Activated T-cell treated with anti-CD3 and anti-CD28 coated beads, Interleukin-2, amount 50 U/mL, for 72 hours (primary cell): Measurements from ENCODE around the gene ARPC1B. TPM values are rescaled to one million over a fixed set of nuclear protein-coding genes. Genes with fewer than 3 reads are reported as not detected.

Source experiments
- ATAC-seq, 2 donors: fragments of 150-1000 bp; cut with Tn5 transposase; replicated peaks in 1 of 2; 2 replicates each; pipeline ENCODE4 v1.10.0; 2021; ENCODE audit warnings: moderate library complexity in 2 of 2, mild to moderate bottlenecking in 1 of 2
- DNase-seq, 2 donors: peaks; one replicate each; pipeline ENCODE4 v3.0.0; 2021 to 2022; ENCODE audit warnings: mixed read lengths in 1 of 2
- H3K27ac Mint-ChIP-seq: one replicate; pipeline ENCODE4 v1.8.0; 2022; ENCODE audit warnings: mild to moderate bottlenecking, moderate library complexity, mixed read lengths
- H3K27me3 Mint-ChIP-seq: one replicate; pipeline ENCODE4 v1.8.0; 2022; ENCODE audit warnings: low read depth, mixed read lengths
- H3K36me3 Mint-ChIP-seq, 2 donors: one replicate each; pipeline ENCODE4 v1.8.0; 2022; ENCODE audit warnings: mixed read lengths in 2 of 2, mild to moderate bottlenecking in 1 of 2; ENCODE audit not compliant: insufficient read depth in 2 of 2
- H3K4me1 Mint-ChIP-seq: one replicate; pipeline ENCODE4 v1.8.0; 2022; ENCODE audit warnings: low read depth, mixed read lengths
- H3K4me3 Mint-ChIP-seq, 2 donors: one replicate each; pipeline ENCODE4 v1.8.0; 2022; ENCODE audit warnings: mild to moderate bottlenecking in 2 of 2, mixed read lengths in 2 of 2, moderate library complexity in 2 of 2
- H3K9me3 Mint-ChIP-seq, 2 donors: one replicate each; pipeline ENCODE4 v1.8.0; 2022; ENCODE audit warnings: mixed read lengths in 2 of 2
- total RNA-seq, 2 donors: library from RNA; stranded (reverse); gene quantifications; one replicate each; pipeline ENCODE4 v1.2.3, GENCODE V29; 2022

The ARPC1B gene
- total RNA-seq, 2 donors from 2014 or later, result 202 to 208 TPM

- no peaks in the 10 kb centered on the region for H3K9me3 Mint-ChIP-seq
- no peak overlapping the region for H3K4me3 Mint-ChIP-seq
- peak overlapping the region; percentile 29 for H3K27ac Mint-ChIP-seq
- H3K27me3 Mint-ChIP-seq, result no peaks in the 10 kb centered on the region
- peaks cover 7 to 28% of the 10 kb centered on the region in 2 donors for H3K36me3 Mint-ChIP-seq
- no peak for DNase-seq
- peaks cover 11% of the 10 kb centered on the region for H3K4me1 Mint-ChIP-seq
- no peak for ATAC-seq
These were observed 22.9 kb downstream of the ARPC1B start for GRCh38 chr7:99397297-99397983.

- Mint-ChIP-seq H3K27ac (peak overlapping the region; percentile 76), H3K36me3 (peaks cover 11 to 35% of the 10 kb centered on the region in 2 donors), H3K27me3 (no peaks in the 10 kb centered on the region), H3K4me1 (peaks cover 2% of the 10 kb centered on the region), H3K9me3 (no peaks in the 10 kb centered on the region), H3K4me3 (no peak overlapping the region)
- no peak for DNase-seq
- peak in 1 of 2 donors; percentile 4 for ATAC-seq
These were observed 24.4 kb downstream of the ARPC1B start for GRCh38 chr7:99398891-99399445.

DNA sequence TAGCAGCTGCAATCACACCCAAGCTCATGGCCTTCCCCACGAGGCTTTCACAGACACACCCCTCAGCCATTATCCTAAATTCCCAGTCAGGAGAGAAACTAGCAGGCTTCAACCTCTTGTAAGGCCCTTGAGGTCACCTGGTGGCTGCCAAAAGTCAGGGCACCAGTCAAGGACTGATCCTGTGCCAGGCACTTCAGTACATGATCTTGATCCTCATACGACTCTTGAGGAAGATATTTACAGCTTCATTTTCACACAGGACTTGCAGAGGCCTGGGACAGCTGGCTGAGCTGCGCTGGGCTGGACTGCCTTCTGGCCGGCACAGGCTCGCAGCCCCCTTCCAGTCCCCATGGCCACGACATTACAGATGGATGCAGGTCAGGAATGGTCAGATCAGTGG lies 25.1 kb downstream of the ARPC1B start:
- Mint-ChIP-seq H3K27ac (no peak overlapping the region), H3K27me3 (no peaks in the 10 kb centered on the region), H3K36me3 (peaks cover 14 to 32% of the 10 kb centered on the region in 2 donors), H3K9me3 (no peaks in the 10 kb centered on the region), H3K4me3 (no peak overlapping the region), H3K4me1 (peaks cover 6% of the 10 kb centered on the region)
- ATAC-seq (peak in 1 of 2 donors; percentile 1), DNase-seq (no peak)

- no peak overlapping the region for H3K4me3 Mint-ChIP-seq
- H3K36me3 Mint-ChIP-seq, result peaks cover 16 to 37% of the 10 kb centered on the region in 2 donors
- H3K27me3 Mint-ChIP-seq, result no peaks in the 10 kb centered on the region
These were observed 28.3 kb downstream of the ARPC1B start for GRCh38 chr7:99402854-99403253.

DNA sequence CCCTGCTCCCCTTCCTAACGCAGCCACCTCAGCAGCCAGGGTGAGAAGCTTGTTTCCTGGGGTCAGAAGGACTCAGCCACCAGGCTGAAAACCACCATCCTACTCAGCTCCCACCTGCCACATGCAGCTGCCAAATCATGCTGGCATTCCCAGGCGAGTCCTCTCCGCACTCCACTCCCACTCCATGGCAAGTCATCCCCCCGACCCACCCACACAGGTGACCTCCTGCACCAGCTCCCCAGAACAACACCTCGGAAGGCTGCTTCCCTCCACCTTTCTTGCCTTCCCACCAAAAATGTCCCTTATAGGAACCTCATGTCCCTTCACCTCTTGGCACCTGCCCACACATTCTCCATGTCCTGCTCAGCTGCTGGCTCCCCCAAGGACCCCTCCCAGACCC lies 29.2 kb downstream of the ARPC1B start:
- no peaks in the 10 kb centered on the region for H3K27me3 Mint-ChIP-seq
- H3K4me3 Mint-ChIP-seq, result no peak overlapping the region
- H3K27ac Mint-ChIP-seq, result no peak overlapping the region
- peaks cover 16 to 29% of the 10 kb centered on the region in 2 donors for H3K36me3 Mint-ChIP-seq
- DNase-seq (no peak), ATAC-seq (no peak)
- no peaks in the 10 kb centered on the region for H3K9me3 Mint-ChIP-seq
- peaks cover 38% of the 10 kb centered on the region for H3K4me1 Mint-ChIP-seq

More at GRCh38 chr7:99402854-99403253, 28.3 kb downstream of the ARPC1B start:
- Mint-ChIP-seq H3K27ac (peak overlapping the region; percentile 19), H3K9me3 (no peaks in the 10 kb centered on the region), H3K4me1 (peaks cover 38% of the 10 kb centered on the region)
- ATAC-seq (no peak), DNase-seq (no peak)

DNA sequence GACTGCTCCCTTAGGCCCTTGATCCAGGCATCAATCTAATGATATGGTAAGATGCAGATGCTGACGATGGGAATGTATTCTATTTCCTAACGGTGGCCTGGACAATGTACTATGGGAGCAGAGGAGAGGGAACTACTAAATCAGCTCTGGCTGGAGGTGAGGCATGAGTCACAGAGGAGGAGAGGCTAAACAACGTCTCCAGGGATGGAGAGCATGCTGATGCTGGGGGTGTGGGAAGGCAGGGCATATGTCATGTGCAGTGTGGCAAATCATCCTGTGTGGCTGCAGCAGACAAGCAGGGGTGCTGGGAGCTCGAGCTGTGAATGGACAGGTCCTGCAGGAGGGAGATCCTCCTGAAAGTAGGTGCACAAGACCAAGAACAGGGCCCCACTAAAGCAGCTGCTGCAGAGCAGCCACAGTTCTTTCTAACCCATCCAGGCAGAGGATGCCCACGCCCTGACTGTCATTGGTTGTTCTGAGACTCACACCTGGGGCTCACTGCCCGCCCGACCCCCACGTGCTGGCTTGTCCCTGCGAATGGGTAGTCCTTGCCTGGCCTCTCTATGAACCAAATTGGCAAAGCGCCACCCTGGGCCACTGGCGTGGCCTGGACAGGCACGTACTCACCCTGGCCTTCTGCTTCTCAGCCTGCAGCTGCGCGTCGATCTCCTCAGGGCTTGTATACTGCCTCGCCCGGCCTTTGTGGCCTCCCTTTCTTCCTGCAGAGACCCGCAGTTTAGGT lies 29.9 kb downstream of the ARPC1B start:
- no peak for ATAC-seq
- DNase-seq, result no peak
- Mint-ChIP-seq H3K36me3 (peaks cover 19 to 33% of the 10 kb centered on the region in 2 donors), H3K27ac (no peak overlapping the region), H3K4me3 (no peak overlapping the region), H3K4me1 (peaks cover 38% of the 10 kb centered on the region), H3K27me3 (no peaks in the 10 kb centered on the region), H3K9me3 (no peaks in the 10 kb centered on the region)

DNA sequence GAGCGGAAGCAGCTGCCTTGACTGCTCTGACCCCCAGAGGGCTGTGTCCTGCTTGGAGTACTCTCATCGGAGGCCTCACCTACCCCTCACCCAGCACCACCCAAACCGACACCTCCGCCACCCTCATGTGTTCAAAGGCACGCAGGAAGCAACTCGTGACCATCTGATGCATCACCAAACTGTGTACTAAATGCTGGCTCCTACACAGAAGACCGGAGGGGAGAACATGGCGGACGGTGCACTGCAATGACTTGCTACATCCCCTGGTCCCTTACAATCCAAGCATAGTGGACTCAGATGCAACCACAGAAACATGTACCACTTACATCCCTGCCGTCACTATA lies 30.4 kb downstream of the ARPC1B start:
- Mint-ChIP-seq H3K4me1 (peaks cover 41% of the 10 kb centered on the region), H3K27ac (no peak overlapping the region), H3K27me3 (no peaks in the 10 kb centered on the region), H3K36me3 (peaks cover 19 to 34% of the 10 kb centered on the region in 2 donors), H3K9me3 (no peaks in the 10 kb centered on the region), H3K4me3 (no peak overlapping the region)
- DNase-seq (no peak), ATAC-seq (no peak)

DNA sequence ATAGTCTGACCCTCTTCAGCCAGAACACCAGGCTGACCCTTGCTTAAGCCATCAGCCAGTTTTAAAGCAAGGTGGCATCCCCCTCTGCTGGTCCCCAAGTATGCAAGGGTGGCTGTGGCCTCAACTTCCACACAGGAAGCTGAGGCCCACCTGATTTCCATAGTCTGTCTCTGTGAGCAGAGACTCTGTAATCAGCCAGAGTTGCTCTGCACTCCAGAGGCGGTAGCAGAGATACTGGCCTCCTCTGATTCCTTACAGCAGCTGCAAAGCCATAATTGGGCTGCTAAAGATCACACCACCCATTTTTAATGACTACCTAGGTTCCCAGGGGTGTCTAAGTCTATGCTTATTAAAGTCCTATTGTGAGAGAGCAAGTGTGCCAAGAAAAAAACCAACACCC lies 32.0 kb downstream of the ARPC1B start:
- H3K4me1 Mint-ChIP-seq, result peaks cover 52% of the 10 kb centered on the region

GRCh38 chr7:99407872-99408378 lies 33.4 kb downstream of the ARPC1B start:
- Mint-ChIP-seq H3K4me3 (peak overlapping the region; percentile 95), H3K27me3 (no peaks in the 10 kb centered on the region), H3K4me1 (peaks cover 52% of the 10 kb centered on the region), H3K36me3 (peaks cover 22 to 29% of the 10 kb centered on the region in 2 donors), H3K27ac (peak overlapping the region; percentile 94), H3K9me3 (no peaks in the 10 kb centered on the region)
- peak; percentile 37 to 41 for DNase-seq
- peak; percentile 6 to 21 for ATAC-seq

More for the DNA sequence above, 32.0 kb downstream of the ARPC1B start:
- H3K9me3 Mint-ChIP-seq, result no peaks in the 10 kb centered on the region
- DNase-seq (no peak), ATAC-seq (no peak)
- peak overlapping the region; percentile 95 for H3K4me3 Mint-ChIP-seq
- H3K36me3 Mint-ChIP-seq, result peaks cover 21 to 32% of the 10 kb centered on the region in 2 donors
- H3K27me3 Mint-ChIP-seq, result no peaks in the 10 kb centered on the region
- peak overlapping the region; percentile 94 for H3K27ac Mint-ChIP-seq

DNA sequence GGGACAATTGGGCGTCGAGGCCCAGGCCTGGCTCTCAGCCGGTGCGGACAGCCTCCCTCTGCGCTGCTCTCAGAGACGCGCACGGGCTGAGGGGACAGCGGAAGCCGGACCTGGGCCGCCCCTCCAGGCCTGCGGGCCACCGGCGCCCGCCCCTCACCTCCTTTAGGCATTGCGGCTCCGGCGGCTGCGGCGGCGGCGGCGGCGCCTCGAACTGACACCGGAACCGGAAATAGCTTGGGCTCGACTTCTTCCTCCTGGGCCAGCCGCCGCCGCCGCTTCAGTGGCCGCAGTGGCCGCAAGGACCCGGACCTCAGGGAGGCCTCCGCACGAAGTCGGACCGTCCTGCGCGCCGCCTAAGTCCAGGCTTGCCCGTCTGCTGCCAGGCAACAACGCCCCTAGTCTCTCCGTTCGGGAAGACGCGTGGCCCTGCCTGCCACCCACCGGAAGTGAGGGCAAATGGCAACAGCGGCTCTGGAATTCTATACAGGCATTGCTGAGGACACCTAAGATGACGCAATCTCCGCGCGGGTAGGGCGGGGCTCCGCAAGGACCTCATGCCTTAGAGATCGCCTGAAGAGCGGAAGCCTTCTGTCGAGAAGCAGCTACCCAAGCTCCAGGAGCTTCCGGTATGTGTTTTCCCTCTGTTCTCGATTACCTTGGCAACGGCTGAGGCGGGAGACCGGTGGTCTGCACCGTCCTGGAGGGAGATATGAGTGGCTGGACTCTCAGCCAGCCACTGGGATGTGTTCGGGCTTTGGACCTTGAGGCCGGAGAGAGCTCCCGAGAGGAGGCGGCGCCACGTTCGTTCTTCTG lies 34.1 kb downstream of the ARPC1B start, which contains the start of the genes BUD31 and PDAP1:
BUD31 (plus strand) TSS at position 591 of the 813 bp plus-strand sequence. CDS start 2,124 bp downstream, outside the sequence.
PDAP1 (minus strand) TSS at position 219 of the 813 bp plus-strand sequence; CDS start at position 170, 49 bp downstream.
- Mint-ChIP-seq H3K4me3 (peak within 1 kb of the TSS; percentile 95), H3K9me3 (no peaks in the 10 kb centered on the region), H3K4me1 (peaks cover 52% of the 10 kb centered on the region), H3K27ac (peak within 1 kb of the TSS; percentile 94), H3K36me3 (peaks cover 22 to 27% of the 10 kb centered on the region in 2 donors), H3K27me3 (no peaks in the 10 kb centered on the region)
- DNase-seq, result peak; percentile 90 to 95
- ATAC-seq, result peak; percentile 88 to 89

- Mint-ChIP-seq H3K27ac (peak overlapping the region; percentile 94), H3K27me3 (no peaks in the 10 kb centered on the region)
- peak in 1 of 2 donors; percentile 21 for DNase-seq
These were observed 34.7 kb downstream of the ARPC1B start for GRCh38 chr7:99409192-99409572.

GRCh38 chr7:99409806-99410205 lies 35.3 kb downstream of the ARPC1B start:
- no peak for ATAC-seq
- H3K36me3 Mint-ChIP-seq, result peaks cover 19 to 29% of the 10 kb centered on the region in 2 donors
- peaks cover 45% of the 10 kb centered on the region for H3K4me1 Mint-ChIP-seq
- peak overlapping the region; percentile 95 for H3K4me3 Mint-ChIP-seq
- H3K27me3 Mint-ChIP-seq, result no peaks in the 10 kb centered on the region
- no peak for DNase-seq
- no peaks in the 10 kb centered on the region for H3K9me3 Mint-ChIP-seq
- H3K27ac Mint-ChIP-seq, result peak overlapping the region; percentile 93

More at GRCh38 chr7:99409192-99409572, 34.7 kb downstream of the ARPC1B start:
- Mint-ChIP-seq H3K9me3 (no peaks in the 10 kb centered on the region), H3K36me3 (peaks cover 20 to 27% of the 10 kb centered on the region in 2 donors), H3K4me3 (peak overlapping the region; percentile 95), H3K4me1 (peaks cover 47% of the 10 kb centered on the region)
- ATAC-seq, result peak; percentile 10
